Right kidney (tissue), 1 donor: ENCODE results near the gene ATXN10.

Experiments
- DNase-seq: peaks from one replicate; pipeline ENCODE4 v3.0.0-alpha.2; 2016

The ATXN10 gene

DNA sequence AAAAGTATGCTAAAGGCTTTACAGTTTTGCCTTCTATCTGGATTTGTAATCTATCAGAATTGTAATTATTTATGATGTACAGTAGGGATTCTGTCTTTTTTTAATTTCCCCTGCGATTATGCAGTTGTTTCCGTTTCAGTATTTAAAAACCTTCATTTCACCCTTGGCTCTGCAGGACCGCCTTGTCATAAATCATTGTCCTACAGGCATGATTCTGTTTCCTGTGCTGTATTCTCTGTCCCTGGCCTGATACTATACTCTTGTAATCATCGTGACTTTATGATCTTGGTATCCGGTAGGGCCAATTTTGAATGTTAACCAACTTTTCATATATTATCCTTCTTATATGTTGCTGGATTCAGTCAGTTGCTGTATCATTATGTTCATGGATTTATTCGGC lies 151.7 kb downstream of the ATXN10 start:
- no peak for DNase-seq

- DNase-seq: no peak
Measured at GRCh38 chr22:45826520-45826919, 154.9 kb downstream of the ATXN10 start.

DNA sequence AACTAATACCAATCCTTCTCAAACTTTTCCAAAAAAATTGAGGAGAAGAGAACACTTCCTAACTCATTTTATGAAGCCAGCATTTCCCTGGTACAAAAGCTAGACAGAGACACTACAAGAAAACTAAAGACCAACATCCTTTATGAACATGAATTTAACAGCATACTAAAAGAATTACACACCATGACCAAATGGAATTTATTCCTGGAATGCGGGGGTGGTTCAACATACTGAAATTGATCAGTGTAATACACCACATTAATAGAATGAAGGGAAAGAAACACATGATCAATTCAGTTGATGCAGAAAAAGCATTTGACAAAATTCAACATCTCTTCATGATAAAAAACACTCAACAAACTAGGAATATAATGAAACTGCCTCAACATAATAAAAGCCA lies 157.2 kb downstream of the ATXN10 start:
- no peak for DNase-seq

DNA sequence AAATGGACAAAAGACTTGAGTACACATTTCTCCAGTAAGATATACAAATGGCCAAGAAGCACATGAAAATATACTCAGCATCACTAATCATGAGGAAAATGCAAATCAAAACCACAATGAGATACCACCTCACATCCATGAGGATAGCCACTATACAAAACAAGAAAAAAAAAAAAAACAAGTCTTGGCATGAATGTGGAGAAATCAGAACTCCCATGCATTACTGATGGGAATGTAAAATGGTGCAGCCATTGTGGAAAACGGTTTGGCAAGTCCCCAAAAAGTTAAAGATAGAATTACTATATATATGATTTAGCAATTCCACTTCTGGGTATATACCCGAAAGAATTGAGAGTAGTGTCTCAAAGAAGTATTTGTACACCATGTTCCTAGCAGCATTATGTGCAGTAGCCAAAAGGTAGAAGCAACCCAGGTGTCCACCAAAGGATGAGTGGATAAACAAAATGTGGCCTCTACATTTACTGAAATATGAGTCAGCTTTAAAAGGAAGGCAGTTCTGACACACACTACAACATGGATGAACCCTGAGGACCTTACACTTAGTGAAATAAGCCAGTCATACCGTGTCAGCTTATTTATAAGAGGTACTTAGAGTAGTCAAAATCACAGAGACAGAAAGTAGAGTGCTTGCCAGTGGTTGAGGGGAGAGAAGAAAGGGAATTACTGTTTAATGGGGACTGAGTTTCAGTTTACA lies 159.1 kb downstream of the ATXN10 start:
- no peak for DNase-seq

GRCh38 chr22:45831394-45831793 lies 159.8 kb downstream of the ATXN10 start:
- no peak for DNase-seq

- no peak for DNase-seq
Measured at GRCh38 chr22:45832180-45832579, 160.5 kb downstream of the ATXN10 start.

- DNase-seq: no peak
Measured at GRCh38 chr22:45832959-45833580, 161.4 kb downstream of the ATXN10 start.

GRCh38 chr22:45833613-45834012 lies 162.0 kb downstream of the ATXN10 start:
- DNase-seq: no peak

- DNase-seq: no peak
Measured at GRCh38 chr22:45834241-45834640, 162.6 kb downstream of the ATXN10 start.

- no peak for DNase-seq
Measured at GRCh38 chr22:45834795-45835194, 163.2 kb downstream of the ATXN10 start.

GRCh38 chr22:45836418-45837169 lies 165.0 kb downstream of the ATXN10 start:
- no peak for DNase-seq

GRCh38 chr22:45837508-45837907 lies 165.9 kb downstream of the ATXN10 start:
- DNase-seq: no peak

GRCh38 chr22:45838305-45838887 lies 166.8 kb downstream of the ATXN10 start:
- DNase-seq: no peak

DNA sequence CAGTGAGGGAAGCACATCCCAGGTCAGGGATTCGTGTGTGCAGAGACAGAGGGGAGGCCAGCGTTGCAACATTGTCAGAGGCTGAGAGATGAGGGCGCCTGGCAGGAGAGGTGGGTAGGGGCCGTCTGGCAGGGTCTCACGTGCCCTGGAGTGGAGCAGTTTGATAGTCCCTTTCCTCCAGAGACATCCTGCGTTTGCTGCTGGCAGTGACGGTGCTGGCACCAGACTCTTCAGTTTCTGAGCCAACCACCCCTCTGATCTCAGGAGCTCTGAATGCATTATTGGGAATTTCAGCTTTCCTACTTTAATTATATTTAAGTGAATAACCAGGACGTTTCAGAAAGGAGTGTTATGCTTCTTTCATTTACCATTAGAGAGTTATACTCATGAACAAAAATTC lies 168.8 kb downstream of the ATXN10 start:
- DNase-seq: no peak

DNA sequence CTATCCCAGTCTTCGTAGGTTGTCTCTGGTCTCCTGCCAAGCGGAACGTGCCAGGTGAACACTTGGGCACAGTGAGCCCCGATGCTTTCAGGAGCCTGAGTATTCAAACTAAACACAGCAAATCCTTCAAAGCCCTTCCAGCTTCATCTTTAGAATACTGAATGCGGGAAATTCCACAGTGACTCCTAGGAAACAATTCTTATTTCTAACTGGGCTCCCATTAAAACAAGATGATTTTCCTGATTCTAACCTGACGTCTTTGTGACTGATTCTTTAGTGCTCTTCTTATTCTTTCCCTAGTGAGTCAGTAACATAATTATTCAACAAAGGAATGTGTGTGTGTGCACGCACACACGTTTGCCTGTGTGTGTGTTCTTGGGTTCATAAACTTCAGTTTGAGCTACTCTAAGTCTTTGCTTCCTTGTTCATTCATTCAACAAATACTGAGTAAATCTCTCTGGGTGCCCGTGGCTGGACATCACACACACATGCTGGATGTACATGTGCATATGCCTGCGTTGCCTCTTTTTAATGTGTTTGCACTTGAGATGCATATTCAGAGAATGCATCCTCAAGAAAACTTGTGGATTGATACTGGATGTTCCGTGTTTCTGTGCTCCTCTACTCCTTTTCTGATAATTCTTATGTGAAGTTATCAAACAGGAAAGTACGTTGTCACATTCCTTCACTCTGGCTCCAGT lies 170.8 kb downstream of the ATXN10 start:
- DNase-seq: no peak

DNA sequence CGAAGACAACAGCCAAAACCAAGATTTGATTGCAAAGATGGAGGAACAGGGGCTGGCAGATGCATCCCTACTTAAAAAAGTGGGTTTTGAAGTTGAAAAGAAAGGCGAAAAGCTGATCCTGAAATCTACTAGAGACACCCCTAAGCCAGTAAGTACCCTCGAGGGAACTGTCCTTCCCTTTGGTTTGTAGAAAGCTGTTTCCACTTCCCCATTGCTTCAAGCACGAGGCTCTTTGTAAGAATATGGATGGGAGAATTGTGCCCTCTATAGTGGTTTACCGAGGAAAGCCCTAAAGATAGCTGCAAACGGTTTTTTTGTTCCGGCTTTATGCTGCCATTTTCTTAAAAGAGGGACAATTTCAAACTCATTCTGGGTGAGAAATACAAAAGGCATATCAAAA lies 171.4 kb downstream of the ATXN10 start:
- no peak for DNase-seq

DNA sequence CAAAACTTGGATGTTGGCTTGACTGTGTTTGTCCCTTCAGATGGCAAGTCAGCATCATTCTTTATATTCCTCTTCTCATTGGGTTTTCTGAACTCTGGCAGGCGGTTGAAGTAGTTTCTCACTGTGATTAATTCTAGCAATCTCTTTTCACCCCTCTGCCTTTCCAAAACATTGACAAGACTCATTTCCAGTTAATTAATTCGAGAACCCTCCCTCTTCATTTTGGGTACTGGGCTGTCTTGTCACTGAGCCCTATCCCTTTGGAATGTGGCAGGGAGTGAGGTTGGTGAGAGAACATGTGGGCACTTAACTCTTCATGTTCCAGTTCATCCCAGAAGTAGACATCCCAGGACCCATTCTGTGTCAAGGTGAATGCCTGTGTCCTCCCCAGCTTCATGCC lies 172.4 kb downstream of the ATXN10 start:
- no peak for DNase-seq

- no peak for DNase-seq
Measured at GRCh38 chr22:45845076-45845487, 173.4 kb downstream of the ATXN10 start.

DNA sequence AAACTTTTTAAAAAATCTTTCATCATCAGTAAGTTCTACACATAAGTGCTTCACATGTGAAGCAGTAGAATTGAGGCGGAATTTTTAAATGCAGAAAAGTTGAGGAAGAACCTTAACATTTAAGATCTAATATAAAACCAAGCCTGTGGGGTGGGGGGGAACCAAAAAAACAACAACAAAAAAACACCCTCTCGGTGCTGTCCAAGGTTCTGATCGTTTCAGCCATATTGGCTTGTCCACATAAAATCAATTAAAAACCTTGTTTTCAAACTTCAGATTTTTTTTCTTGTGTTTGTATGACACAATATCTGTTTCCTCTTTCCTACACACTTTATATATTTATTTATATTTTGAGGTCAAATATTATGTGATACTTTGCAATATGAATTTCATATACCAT lies 175.3 kb downstream of the ATXN10 start:
- DNase-seq: no peak

- DNase-seq: no peak
Measured at GRCh38 chr22:45848904-45849303, 177.3 kb downstream of the ATXN10 start.

DNA sequence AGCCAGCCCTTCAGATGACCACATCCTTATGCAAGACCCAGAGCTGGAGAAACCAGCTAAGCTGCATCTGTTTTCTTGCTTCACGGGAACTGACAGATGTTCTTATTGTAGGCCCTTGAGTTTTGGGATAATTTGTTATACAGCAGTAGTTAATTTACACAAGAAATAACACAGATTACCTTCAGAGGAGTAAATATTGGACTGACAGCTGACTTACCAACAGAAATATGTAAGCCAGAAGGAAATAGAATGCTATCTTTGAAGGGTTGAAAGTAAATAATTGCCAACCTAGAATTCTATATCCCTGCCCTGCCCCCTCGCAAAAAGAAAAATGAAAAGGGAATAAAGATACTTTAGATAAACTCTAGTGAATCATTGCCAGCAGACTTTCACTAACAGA lies 181.2 kb downstream of the ATXN10 start:
- DNase-seq: no peak

- DNase-seq: no peak
Measured at GRCh38 chr22:45855961-45856360, 184.3 kb downstream of the ATXN10 start.

DNA sequence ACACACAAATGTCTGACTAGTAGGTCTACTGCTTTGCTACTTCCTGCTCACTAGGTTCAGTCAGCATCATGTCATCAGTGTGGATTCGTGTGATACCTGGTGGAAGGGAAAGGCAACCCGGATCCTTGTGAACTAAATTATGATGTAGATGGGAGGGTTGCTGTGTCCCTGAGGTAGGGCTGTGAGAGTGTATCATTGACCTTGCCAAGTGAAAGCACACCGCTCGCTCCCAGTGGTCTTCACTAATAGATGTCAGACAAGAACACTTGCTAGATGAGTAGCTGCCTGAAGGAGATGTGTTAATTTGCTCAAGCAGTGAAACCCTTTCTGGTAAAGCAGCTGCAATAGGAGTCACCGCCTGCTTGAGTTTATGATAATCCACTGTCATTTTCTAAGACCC lies 185.9 kb downstream of the ATXN10 start:
- no peak for DNase-seq
